ENCODE data around the gene PADI2.

DNA sequence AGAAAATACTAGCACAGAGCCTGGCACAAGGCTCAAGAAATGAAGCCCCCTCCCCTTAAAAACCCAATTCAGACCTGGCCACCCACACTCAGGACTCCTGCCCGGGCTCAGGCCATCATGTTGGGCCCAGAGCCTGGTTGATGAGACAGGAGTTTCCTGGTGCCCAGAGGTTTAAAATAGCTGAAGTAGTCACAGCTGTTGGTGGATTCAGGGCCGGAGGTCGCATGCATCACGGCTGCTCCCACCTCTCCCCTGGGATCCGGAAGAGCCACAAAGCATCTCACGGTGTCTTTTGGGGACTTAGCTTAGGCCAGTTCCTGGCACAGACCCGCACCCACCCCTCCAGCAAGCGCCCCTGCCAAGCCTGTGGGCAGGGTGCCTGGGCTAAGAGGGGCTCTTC is 2.6 kb upstream of the PADI2 start:
- TF ChIP-seq, protein P1, sequence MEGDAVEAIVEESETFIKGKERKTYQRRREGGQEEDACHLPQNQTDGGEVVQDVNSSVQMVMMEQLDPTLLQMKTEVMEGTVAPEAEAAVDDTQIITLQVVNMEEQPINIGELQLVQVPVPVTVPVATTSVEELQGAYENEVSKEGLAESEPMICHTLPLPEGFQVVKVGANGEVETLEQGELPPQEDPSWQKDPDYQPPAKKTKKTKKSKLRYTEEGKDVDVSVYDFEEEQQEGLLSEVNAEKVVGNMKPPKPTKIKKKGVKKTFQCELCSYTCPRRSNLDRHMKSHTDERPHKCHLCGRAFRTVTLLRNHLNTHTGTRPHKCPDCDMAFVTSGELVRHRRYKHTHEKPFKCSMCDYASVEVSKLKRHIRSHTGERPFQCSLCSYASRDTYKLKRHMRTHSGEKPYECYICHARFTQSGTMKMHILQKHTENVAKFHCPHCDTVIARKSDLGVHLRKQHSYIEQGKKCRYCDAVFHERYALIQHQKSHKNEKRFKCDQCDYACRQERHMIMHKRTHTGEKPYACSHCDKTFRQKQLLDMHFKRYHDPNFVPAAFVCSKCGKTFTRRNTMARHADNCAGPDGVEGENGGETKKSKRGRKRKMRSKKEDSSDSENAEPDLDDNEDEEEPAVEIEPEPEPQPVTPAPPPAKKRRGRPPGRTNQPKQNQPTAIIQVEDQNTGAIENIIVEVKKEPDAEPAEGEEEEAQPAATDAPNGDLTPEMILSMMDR (IDR thresholded peaks at IDR 0.05) = no peak
- no peak for TF ChIP-seq POLR2A (IDR thresholded peaks at IDR 0.05)

Measured in tibial nerve (tissue), 3 donors.